ENCODE measurements around the gene GON4L. TPM values are rescaled to one million over a fixed set of nuclear protein-coding genes. Genes with fewer than 3 reads are reported as not detected.

The GON4L gene
- polyA plus RNA-seq, 2 of the 4 experiments (the other 2 are of a cell fraction), result 15.3 to 23.1 TPM

- FAIRE-seq (no peak), ATAC-seq (peak; percentile 78 to 89), DNase-seq (ENCODE audit: low read depth in 1 of 2, low spot score in 1 of 2) (peak; percentile 91 to 94)
- WGBS (ENCODE audit: missing lambda C conversion rate), result 6% methylated on average over 31 of the region's 33 CpGs
- H3K9me3 ChIP-seq, result no peaks in the 10 kb centered on the region
- peak within 1 kb of the TSS; percentile 70 for H3K4me2 ChIP-seq
- ChIA-PET POLR2A (interaction anchor here (0.7 kb wide), 1 partner anchor 75 kb away, joined by 4 read pairs; the partner anchor contains the start of gene KHDC4), CTCF (interaction anchor here (0.8 to 3.9 kb wide), 3 partner anchors 10 to 130 kb away, joined by 4 to 14 read pairs (median 4); no protein-coding TSS in a partner anchor)
- peaks cover 16% of the 10 kb centered on the region for H3K4me1 ChIP-seq
- TF ChIP-seq KDM1A (IDR thresholded peaks at IDR 0.05; ENCODE audit: low read depth), result peak; percentile 98
- TF ChIP-seq JUN (IDR thresholded peaks at IDR 0.05), result 0 out of 5 replicates have a peak, but pooled peaks of 1 of the 2 experiments have one; percentile 31
- TF ChIP-seq, protein P1, sequence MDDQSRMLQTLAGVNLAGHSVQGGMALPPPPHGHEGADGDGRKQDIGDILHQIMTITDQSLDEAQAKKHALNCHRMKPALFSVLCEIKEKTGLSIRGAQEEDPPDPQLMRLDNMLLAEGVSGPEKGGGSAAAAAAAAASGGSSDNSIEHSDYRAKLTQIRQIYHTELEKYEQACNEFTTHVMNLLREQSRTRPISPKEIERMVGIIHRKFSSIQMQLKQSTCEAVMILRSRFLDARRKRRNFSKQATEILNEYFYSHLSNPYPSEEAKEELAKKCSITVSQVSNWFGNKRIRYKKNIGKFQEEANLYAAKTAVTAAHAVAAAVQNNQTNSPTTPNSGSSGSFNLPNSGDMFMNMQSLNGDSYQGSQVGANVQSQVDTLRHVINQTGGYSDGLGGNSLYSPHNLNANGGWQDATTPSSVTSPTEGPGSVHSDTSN (IDR thresholded peaks at IDR 0.05), result no peak
- peak within 1 kb of the TSS; percentile 49 for H3K4me3 ChIP-seq
- H3K27ac ChIP-seq, result peak within 1 kb of the TSS; percentile 67 to 90
Observed at GRCh38 chr1:155859234-155859829, 2.3 kb upstream of the GON4L start, which contains the start of gene SYT11. SYT11 (plus strand) TSS chr1:155859567; CDS start chr1:155859762, 195 bp downstream.

- H3K4me1 ChIP-seq, result peaks cover 16% of the 10 kb centered on the region
- WGBS (ENCODE audit: missing lambda C conversion rate), result 17% methylated on average over 12 of the region's 12 CpGs
- ATAC-seq, result peak; percentile 6 to 19; a peak in 4 of 6 replicates
- ChIA-PET CTCF (interaction anchor here (0.7 to 3.9 kb wide), 2 partner anchors 130 to 683 kb away, joined by 5 to 14 read pairs; no protein-coding TSS in a partner anchor), POLR2A (interaction anchor here (0.7 kb wide), 1 partner anchor 75 kb away, joined by 4 read pairs; the partner anchor contains the start of gene KHDC4)
- no peak for FAIRE-seq
- H3K27ac ChIP-seq, result peak overlapping the region; percentile 67 to 90
- H3K4me2 ChIP-seq, result peak overlapping the region; percentile 70
- TF ChIP-seq PHF8 (IDR thresholded peaks at IDR 0.05; ENCODE audit: borderline replicate concordance, low read depth) (peak; percentile 29; the same call in 1 of the 2 replicates), KDM1A (IDR thresholded peaks at IDR 0.05; ENCODE audit: low read depth) (0 out of 2 replicates have a peak, but pooled peaks have one; percentile 28), ZFP36 (IDR thresholded peaks at IDR 0.05; ENCODE audit: borderline replicate concordance, partially characterized antibody) (no peak), CEBPB (IDR thresholded peaks at IDR 0.05) (peak in 1 of 2 experiments; percentile 66; a peak in 3 of 4 replicates), TFCP2L1 (CRISPR knock-in tag; IDR thresholded peaks at IDR 0.05) (no peak)
- H3K4me3 ChIP-seq, result peak overlapping the region; percentile 49
- peak in 1 of 2 experiments; percentile 67 for DNase-seq (ENCODE audit: low read depth in 1 of 2, low spot score in 1 of 2)
- no peaks in the 10 kb centered on the region for H3K9me3 ChIP-seq
Observed at GRCh38 chr1:155858800-155859233, 1.8 kb upstream of the GON4L start.

DNA sequence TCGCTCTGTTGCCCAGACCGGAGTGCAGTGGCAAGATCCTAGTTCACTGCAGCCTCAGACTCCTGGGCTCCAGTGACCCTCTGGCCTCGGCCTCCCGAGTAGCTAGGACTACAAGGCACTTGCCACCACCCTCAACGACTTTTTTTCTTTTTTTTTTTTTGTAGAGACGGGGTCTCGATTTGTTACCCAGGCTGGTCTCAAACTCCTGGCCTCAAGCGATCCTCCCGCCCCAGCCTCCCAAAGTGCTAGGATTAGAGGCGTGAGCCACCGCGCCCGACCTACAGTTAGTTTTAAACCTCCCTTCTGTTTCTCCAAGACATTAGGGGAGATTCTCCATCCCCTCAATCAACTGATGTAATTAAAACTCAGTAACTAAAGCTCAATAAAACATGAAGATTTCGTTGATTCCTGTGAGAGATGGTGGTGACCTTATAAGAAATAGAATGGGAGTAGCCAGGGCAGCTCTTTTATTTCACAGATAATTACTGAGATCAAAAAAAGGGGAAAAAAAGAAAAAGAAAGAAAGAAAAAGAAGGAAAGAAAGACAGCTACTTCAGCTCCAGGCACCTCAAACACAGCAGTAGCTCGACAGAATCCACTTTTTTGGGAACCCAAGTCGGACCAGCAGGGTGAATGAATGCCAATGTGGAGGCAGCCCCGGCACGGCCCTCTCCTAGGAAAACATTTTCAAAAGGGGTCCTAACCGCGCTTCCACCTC lies 598 bp downstream of the GON4L start:
- H3K4me3 ChIP-seq, result peak overlapping the region; percentile 69
- no peak for DNase-seq (ENCODE audit: low read depth in 1 of 2, low spot score in 1 of 2)
- ATAC-seq, result no peak
- H3K27ac ChIP-seq, result peak overlapping the region; percentile 81 to 90
- POLR2A ChIA-PET, result interaction anchor here (1.0 kb wide), 1 partner anchor 78 kb away, joined by 3 read pairs; the partner anchor contains the start of gene KHDC4
- CTCF ChIA-PET, result interaction anchor here (3.9 kb wide), 1 partner anchor 133 kb away, joined by 14 read pairs; no protein-coding TSS in a partner anchor
- peak overlapping the region; percentile 90 for H3K4me2 ChIP-seq
- no peak for FAIRE-seq
- peaks cover 16% of the 10 kb centered on the region for H3K4me1 ChIP-seq
- no peaks in the 10 kb centered on the region for H3K9me3 ChIP-seq
- 45% methylated on average over 20 of the region's 20 CpGs for WGBS (ENCODE audit: missing lambda C conversion rate)
- no peak for TF ChIP-seq CBX8 (IDR thresholded peaks at IDR 0.05)
- no peak for TF ChIP-seq REST (IDR thresholded peaks at IDR 0.05)
- no peak for TF ChIP-seq NPAS2 (CRISPR knock-in tag; IDR thresholded peaks at IDR 0.05; ENCODE audit: borderline replicate concordance)
- TF ChIP-seq ZC3H11A (IDR thresholded peaks at IDR 0.05), result no peak
- no peak for TF ChIP-seq CHD4 (IDR thresholded peaks at IDR 0.05; ENCODE audit: borderline replicate concordance)
- TF ChIP-seq ESRRA (IDR thresholded peaks at IDR 0.05; ENCODE audit: borderline replicate concordance, low read length), result no peak
- TF ChIP-seq FOSL2 (IDR thresholded peaks at IDR 0.05), result no peak
- TF ChIP-seq FOSL2 (CRISPR knock-in tag; IDR thresholded peaks at IDR 0.05), result no peak
- TF ChIP-seq ELK1 (IDR thresholded peaks at IDR 0.05; ENCODE audit: low read depth, low read length), result no peak
- no peak for TF ChIP-seq ZSCAN20 (CRISPR knock-in tag; IDR thresholded peaks at IDR 0.05)
- no peak for TF ChIP-seq POLR2A (IDR thresholded peaks at IDR 0.05; ENCODE audit: low read length)
- TF ChIP-seq EHF (CRISPR knock-in tag; IDR thresholded peaks at IDR 0.05), result no peak
- no peak for TF ChIP-seq HOXB5 (CRISPR knock-in tag; IDR thresholded peaks at IDR 0.05)
- no peak for TF ChIP-seq CBX2 (IDR thresholded peaks at IDR 0.05; ENCODE audit: borderline replicate concordance, low read depth)
- no peak for TF ChIP-seq SREBF2 (IDR thresholded peaks at IDR 0.05)
- TF ChIP-seq ATOH8 (CRISPR knock-in tag; IDR thresholded peaks at IDR 0.05; ENCODE audit: low read depth), result no peak
- TF ChIP-seq ZFP36 (IDR thresholded peaks at IDR 0.05; ENCODE audit: borderline replicate concordance, partially characterized antibody), result no peak
- TF ChIP-seq NR3C1 (IDR thresholded peaks at IDR 0.05), result no peak
- no peak for TF ChIP-seq EHMT2 (IDR thresholded peaks at IDR 0.05; ENCODE audit: low read depth)

Measured in A549 (cell line).